Measurements from ENCODE around the gene CFAP99. TPM values are rescaled to one million over a fixed set of nuclear protein-coding genes. Genes with fewer than 3 reads are reported as not detected.

The CFAP99 gene
- total and polyA plus RNA-seq, 9 of the 15 experiments (the other 6 are each of a cell fraction or from before 2014, with no cell fraction given) = 0.07 to 0.18 (median 0.09) TPM; not detected in 6

GRCh38 chr4:2468456-2469191, 49.9 kb downstream of the CFAP99 start, which contains the start of gene RNF4 (continued):
- TF ChIP-seq CBFA2T2 (conservative IDR thresholded peaks at IDR 0.05) (no peak), POLR2AphosphoS5 (IDR thresholded peaks at IDR 0.05; ENCODE audit: control insufficient read depth, insufficient read depth, low read depth, low read length) (peak; percentile 80), TAF7 (tag; IDR thresholded peaks at IDR 0.05) (peak; percentile 79; the same call in 1 of the 2 replicates), TRIM24 (IDR thresholded peaks at IDR 0.05) (no peak), CLOCK (CRISPR knock-in tag; IDR thresholded peaks at IDR 0.05; ENCODE audit: borderline replicate concordance) (no peak), WHSC1 (IDR thresholded peaks at IDR 0.05; ENCODE audit: low read length) (no peak), E2F3 (CRISPR knock-in tag; IDR thresholded peaks at IDR 0.05) (no peak), TSC22D4 (tag; IDR thresholded peaks at IDR 0.05) (no peak), XRCC3 (IDR thresholded peaks at IDR 0.05) (no peak), NCOR1 (IDR thresholded peaks at IDR 0.05) (no peak), TBL1XR1 (IDR thresholded peaks at IDR 0.05; ENCODE audit: low read length in 2 of 2) (no peak; a peak in 1 of 4 replicates), THAP12 (CRISPR knock-in tag; IDR thresholded peaks at IDR 0.05) (peak; percentile 43; the same call in 1 of the 2 replicates), TCF15 (CRISPR knock-in tag; IDR thresholded peaks at IDR 0.05) (no peak), HMBOX1 (IDR thresholded peaks at IDR 0.05) (no peak), HNRNPL (IDR thresholded peaks at IDR 0.05; ENCODE audit: low read depth, low read length) (no peak; the same call in 1 of the 2 replicates), CHD2 (IDR thresholded peaks at IDR 0.05; ENCODE audit: low read depth, low read length) (0 out of 2 replicates have a peak, but pooled peaks have one; percentile 44), HMG20B (CRISPR knock-in tag; IDR thresholded peaks at IDR 0.05) (no peak), BRCA1 (IDR thresholded peaks at IDR 0.05) (no peak), BRCA1 (CRISPR knock-in tag; IDR thresholded peaks at IDR 0.05) (no peak), TCF3 (CRISPR knock-in tag; IDR thresholded peaks at IDR 0.05) (no peak), FOXP1 (CRISPR knock-in tag; IDR thresholded peaks at IDR 0.05) (peak; percentile 89; the same call in 1 of the 2 replicates), THRB (CRISPR knock-in tag; conservative IDR thresholded peaks at IDR 0.05) (no peak)

All from K562 (cell line).